Omental fat pad (tissue), 4 donors: ENCODE data around the gene UPK3A. TPM values are rescaled to one million over a fixed set of nuclear protein-coding genes. Genes with fewer than 3 reads are reported as not detected.

Experiments
- ATAC-seq: fragments of 150-250 bp; one replicate; pipeline ENCODE4 v1.9.1; 2016; ENCODE audit warnings: mild to moderate bottlenecking, moderate library complexity; ENCODE audit not compliant: low FRiP score
- DNase-seq: peaks from one replicate; pipeline ENCODE4 v3.0.0-alpha.2; 2019; ENCODE audit warnings: low spot score
- total RNA-seq, 4 donors: library from RNA; depleted of rRNA; stranded (reverse); fragments of >200 nt; gene quantifications; one replicate each; pipeline ENCODE4 v1.1.0, GENCODE V29; 2016
- TF ChIP-seq, protein P1 (sequence below), 3 donors: fragments of 450-650 bp; IDR thresholded peaks; one replicate each; pipeline ENCODE4 v1.5.1; 2016 to 2017; ENCODE audit warnings: antibody characterized with exemption in 3 of 3, mild to moderate bottlenecking in 3 of 3, moderate library complexity in 2 of 3

Gene UPK3A
- total RNA-seq, 4 donors from 2014 or later: not detected

DNA sequence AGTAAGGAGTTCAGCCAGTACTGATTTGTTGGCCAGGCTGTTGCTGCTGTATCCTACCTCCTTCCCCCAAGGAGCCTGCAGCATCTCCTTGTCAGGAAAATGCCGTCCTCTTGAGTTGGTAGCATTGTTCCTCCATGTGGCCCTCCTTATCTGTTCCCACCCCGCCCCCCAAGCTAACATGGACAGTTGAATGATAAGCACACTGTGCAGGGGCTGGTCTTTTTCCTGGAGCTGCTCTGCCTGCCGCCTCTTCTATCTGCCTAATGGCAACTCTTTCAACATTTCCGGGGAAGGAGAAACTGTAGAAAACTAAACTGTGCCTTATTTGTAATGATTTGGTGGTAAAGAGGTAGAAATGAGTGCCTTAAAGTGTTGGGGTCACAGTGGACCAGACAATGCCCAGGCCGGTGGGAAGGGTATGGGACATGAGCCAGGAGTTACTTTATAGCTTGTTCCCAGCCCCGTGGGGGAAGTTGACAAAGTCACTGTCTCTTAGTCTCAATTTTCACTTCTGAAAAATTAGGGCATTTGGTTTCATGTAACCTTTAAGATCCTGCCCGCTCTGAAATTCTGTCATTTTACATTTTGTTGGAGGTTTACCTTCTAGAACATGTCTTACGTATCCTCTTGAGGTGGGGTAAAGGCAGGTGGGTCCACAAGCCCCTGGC, 29.4 kb downstream of the UPK3A start:
- TF ChIP-seq, protein P1, sequence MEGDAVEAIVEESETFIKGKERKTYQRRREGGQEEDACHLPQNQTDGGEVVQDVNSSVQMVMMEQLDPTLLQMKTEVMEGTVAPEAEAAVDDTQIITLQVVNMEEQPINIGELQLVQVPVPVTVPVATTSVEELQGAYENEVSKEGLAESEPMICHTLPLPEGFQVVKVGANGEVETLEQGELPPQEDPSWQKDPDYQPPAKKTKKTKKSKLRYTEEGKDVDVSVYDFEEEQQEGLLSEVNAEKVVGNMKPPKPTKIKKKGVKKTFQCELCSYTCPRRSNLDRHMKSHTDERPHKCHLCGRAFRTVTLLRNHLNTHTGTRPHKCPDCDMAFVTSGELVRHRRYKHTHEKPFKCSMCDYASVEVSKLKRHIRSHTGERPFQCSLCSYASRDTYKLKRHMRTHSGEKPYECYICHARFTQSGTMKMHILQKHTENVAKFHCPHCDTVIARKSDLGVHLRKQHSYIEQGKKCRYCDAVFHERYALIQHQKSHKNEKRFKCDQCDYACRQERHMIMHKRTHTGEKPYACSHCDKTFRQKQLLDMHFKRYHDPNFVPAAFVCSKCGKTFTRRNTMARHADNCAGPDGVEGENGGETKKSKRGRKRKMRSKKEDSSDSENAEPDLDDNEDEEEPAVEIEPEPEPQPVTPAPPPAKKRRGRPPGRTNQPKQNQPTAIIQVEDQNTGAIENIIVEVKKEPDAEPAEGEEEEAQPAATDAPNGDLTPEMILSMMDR (IDR thresholded peaks at IDR 0.05): no peak
- no peak for DNase-seq
- no peak for ATAC-seq

DNA sequence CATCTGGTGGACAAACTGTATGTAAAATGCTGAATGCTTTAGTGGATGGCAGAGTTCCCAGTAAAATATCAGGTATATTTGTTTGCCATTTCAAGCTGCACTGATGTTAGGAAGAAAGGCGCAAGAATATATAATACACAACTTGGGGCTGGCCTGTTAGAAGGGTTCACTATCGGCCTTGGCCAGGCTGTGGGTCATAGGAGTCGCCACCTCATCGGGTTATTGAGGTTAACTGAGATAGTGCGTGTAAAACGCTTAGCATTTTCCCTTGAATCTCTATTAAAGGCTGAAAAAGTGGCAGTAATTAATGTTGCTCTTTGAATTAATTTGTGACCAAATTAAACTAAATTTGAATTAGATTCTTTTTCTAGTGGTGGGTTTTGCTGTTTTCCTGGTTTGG, 30.0 kb downstream of the UPK3A start:
- DNase-seq: no peak
- no peak for ATAC-seq
- TF ChIP-seq, protein P1 (IDR thresholded peaks at IDR 0.05): no peak

DNA sequence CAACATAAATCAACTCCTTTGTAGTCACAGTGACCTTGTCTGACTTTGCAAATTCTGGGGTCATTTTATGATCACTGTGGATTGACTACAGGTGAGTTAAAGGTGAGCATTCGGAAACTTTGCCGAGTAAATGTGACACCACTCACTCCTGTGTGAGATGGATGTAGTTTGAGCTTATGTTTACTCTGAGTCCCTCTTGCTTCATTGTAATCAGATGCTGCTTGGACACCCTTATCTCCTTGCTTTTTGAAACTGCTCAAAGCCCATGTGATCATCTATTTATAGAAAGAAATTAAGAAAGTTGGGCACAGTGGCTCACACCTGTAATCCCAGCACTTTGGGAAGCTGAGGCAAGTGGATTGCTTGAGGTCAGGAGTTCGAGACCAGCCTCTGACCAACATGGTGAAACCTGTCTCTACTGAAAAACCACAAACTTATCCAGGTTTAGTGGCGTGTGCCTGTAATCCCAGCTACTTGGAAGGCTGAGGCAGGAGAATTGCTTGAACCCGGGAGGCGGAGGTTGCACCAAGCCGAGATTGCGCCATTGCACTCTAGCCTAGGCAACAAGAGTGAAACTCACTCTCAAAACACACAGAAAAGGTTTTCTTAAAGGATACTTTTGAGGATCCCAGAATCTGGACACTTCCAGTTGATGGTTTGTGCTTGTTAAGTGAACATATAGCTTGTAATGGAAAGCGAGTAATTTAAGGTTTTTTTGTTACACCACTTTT, 32.2 kb downstream of the UPK3A start:
- TF ChIP-seq, protein P1 (IDR thresholded peaks at IDR 0.05): no peak
- DNase-seq (no peak), ATAC-seq (no peak)

DNA sequence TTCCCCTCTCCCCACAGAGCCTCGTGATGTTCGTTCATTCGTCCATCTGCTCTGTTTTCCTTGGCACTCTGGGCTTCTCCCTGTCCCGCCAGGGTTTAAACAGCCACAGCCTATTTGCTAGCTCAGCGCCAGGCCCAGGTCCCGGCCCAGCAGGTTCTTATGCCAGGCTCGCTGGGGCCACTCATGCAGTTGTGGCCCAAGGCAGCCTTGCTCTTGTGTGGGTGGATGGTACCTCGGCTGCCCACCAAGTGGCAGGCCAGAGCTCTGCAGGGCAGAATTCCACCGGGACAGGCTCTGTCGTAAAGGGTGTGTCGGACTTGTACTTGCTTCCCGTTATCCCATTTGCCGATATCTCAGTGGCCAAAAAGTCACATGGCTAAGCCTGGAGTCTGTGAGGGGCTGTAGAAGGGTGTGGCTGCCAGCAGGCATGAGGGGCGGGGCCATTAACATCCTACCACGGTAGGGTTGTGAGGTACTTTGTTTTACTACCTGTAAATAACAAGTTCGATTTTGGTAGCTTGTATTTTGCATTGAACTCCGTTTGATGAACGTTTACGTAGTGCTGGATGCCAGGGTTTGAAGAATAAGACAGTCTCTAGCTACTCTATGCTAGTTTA, 32.9 kb downstream of the UPK3A start:
- TF ChIP-seq, protein P1 (IDR thresholded peaks at IDR 0.05): no peak
- DNase-seq: no peak
- ATAC-seq: peak; percentile 50

DNA sequence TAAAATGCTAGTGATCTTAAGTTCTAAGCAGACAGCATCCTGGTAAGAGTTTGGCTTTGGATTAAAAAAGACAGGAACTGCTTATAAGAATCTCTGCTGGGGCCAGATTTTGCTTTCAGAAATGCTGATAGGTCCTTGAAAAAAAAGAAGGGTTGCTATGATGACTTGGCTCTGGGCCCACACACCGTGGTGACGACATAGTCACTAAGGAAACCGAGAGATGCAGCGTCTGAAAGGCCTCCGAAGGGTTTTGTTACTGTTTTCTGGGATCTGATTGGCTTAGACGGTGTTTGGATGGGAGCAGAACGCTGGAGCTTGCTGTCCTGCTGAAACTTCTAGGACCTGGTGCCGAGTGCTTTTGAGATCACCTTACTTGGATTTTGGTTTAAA, 33.4 kb downstream of the UPK3A start:
- DNase-seq (peak; percentile 80), ATAC-seq (no peak)
- TF ChIP-seq, protein P1 (IDR thresholded peaks at IDR 0.05): no peak

DNA sequence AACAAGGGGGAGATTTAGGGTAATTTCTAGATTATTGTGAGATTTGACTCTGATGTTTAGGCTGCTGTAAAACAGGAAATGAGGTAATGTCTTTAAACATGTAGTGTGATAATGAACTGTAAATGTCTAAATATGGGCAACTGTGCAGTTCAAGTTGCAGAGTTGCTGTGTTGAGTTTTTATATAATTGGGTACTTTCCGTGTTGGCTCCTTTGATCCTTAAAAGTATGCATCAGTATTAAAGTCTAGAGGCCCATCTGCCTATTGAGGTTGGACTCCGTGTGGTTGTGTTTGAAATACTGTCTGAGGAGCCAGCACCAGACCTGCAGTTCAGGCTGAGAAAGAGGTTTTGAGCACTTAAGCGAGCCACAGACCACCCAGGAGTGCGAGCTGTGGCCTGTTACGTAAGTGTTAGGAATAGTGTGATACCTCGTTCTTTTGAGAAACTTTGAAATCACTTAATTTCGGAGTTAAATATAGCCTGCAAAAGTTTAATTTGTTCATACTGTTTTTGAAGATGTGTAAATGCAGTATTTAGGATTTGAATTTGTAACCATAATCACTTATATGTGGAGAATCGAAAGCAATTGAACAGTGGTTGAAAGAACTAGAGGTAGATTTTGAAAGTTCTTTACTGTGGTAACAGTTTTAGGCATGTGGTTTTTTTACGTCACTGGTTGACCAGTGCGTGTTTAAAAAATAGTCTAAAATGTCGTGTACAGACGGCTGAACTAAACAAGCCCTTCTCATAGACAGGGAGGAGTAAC, 34.0 kb downstream of the UPK3A start:
- DNase-seq (no peak), ATAC-seq (no peak)
- TF ChIP-seq, protein P1 (IDR thresholded peaks at IDR 0.05): no peak
